ENCODE measurements around the gene SYNGAP1. TPM values are rescaled to one million over a fixed set of nuclear protein-coding genes. Genes with fewer than 3 reads are reported as not detected.
"Not testable (repeated sequence)": the region's sequence is repeated elsewhere in the genome, so short reads cannot be mapped to it uniquely, and the experiment has no call there.

Gene SYNGAP1
- total RNA-seq, 1 experiment from 2014 or later: 18.3 TPM

- peaks cover 4% of the 10 kb centered on the region for H3K4me1 ChIP-seq
- Mint-ChIP-seq H3K27ac (ENCODE audit: unreplicated experiment) (no peak overlapping the region), H3K9me3 (ENCODE audit: unreplicated experiment) (no peaks in the 10 kb centered on the region), H3K4me1 (ENCODE audit: low read depth, unreplicated experiment) (peaks cover 12% of the 10 kb centered on the region), H3K36me3 (ENCODE audit: insufficient read depth, unreplicated experiment) (no peaks in the 10 kb centered on the region), H3K27me3 (ENCODE audit: insufficient read depth, unreplicated experiment) (no peaks in the 10 kb centered on the region), H3K4me3 (ENCODE audit: unreplicated experiment) (no peak overlapping the region)
- no peaks in the 10 kb centered on the region for H3K36me3 ChIP-seq (ENCODE audit: control insufficient read depth, insufficient read depth, low read length)
- no peak overlapping the region for H3K4me3 ChIP-seq (ENCODE audit: low read depth, low read length)
- TF ChIP-seq CTCF (IDR thresholded peaks at IDR 0.05; ENCODE audit: insufficient read depth in 1 of 2, low read depth in 1 of 2, low read length in 1 of 2, severe bottlenecking in 1 of 2, unreplicated experiment in 1 of 2): no peak
- BruUV-seq (replicated peaks): no TSS peak
- ChIA-PET POLR2A (no interaction called here), CTCF (no interaction called here)
- no peaks in the 10 kb centered on the region; the same call in 1 of the 2 replicates for H3K9me3 ChIP-seq
- no peak for DNase-seq
- intact Hi-C loops (cut with micrococcal nuclease; ENCODE audit: unreplicated experiment): no loop called here
- no peaks in the 10 kb centered on the region for H3K27me3 ChIP-seq (replicated peaks; ENCODE audit: control insufficient read depth, insufficient read depth, low read length)
These were observed 61.3 kb downstream of the SYNGAP1 start for GRCh38 chr6:33481192-33481591.

- H3K27me3 Mint-ChIP-seq (ENCODE audit: insufficient read depth, unreplicated experiment); H3K27ac Mint-ChIP-seq (ENCODE audit: unreplicated experiment); H3K4me3 ChIP-seq (ENCODE audit: low read depth, low read length); POLR2A ChIA-PET; H3K9me3 ChIP-seq; H3K4me3 Mint-ChIP-seq (ENCODE audit: unreplicated experiment); H3K36me3 ChIP-seq (ENCODE audit: control insufficient read depth, insufficient read depth, low read length); H3K4me1 ChIP-seq; H3K9me3 Mint-ChIP-seq (ENCODE audit: unreplicated experiment); H3K27me3 ChIP-seq (replicated peaks; ENCODE audit: control insufficient read depth, insufficient read depth, low read length); CTCF ChIA-PET; H3K36me3 Mint-ChIP-seq (ENCODE audit: insufficient read depth, unreplicated experiment); BruUV-seq (replicated peaks); intact Hi-C loops (cut with micrococcal nuclease; ENCODE audit: unreplicated experiment); DNase-seq: not testable (repeated sequence)
- peaks cover 11% of the 10 kb centered on the region for H3K4me1 Mint-ChIP-seq (ENCODE audit: low read depth, unreplicated experiment)
These were observed 62.8 kb downstream of the SYNGAP1 start for GRCh38 chr6:33482620-33483019.

GRCh38 chr6:33483678-33484077 lies 63.8 kb downstream of the SYNGAP1 start:
- CTCF ChIA-PET: interaction anchor here (0.6 kb wide), 2 partner anchors 13 to 72 kb away, joined by 3 read pairs; no protein-coding TSS in a partner anchor
- BruUV-seq (replicated peaks): no TSS peak

GRCh38 chr6:33484673-33485262 lies 64.9 kb downstream of the SYNGAP1 start:
- H3K4me1 Mint-ChIP-seq (ENCODE audit: low read depth, unreplicated experiment): peaks cover 10% of the 10 kb centered on the region
- DNase-seq; H3K4me1 ChIP-seq; H3K9me3 ChIP-seq; H3K9me3 Mint-ChIP-seq (ENCODE audit: unreplicated experiment); POLR2A ChIA-PET; H3K4me3 Mint-ChIP-seq (ENCODE audit: unreplicated experiment); H3K27ac Mint-ChIP-seq (ENCODE audit: unreplicated experiment); H3K4me3 ChIP-seq (ENCODE audit: low read depth, low read length); H3K36me3 ChIP-seq (ENCODE audit: control insufficient read depth, insufficient read depth, low read length); H3K27me3 ChIP-seq (replicated peaks; ENCODE audit: control insufficient read depth, insufficient read depth, low read length); H3K27me3 Mint-ChIP-seq (ENCODE audit: insufficient read depth, unreplicated experiment); H3K36me3 Mint-ChIP-seq (ENCODE audit: insufficient read depth, unreplicated experiment); BruUV-seq (replicated peaks); CTCF ChIA-PET; intact Hi-C loops (cut with micrococcal nuclease; ENCODE audit: unreplicated experiment): not testable (repeated sequence)

More at GRCh38 chr6:33483678-33484077, 63.8 kb downstream of the SYNGAP1 start:
- H3K27ac Mint-ChIP-seq (ENCODE audit: unreplicated experiment): no peak overlapping the region
- Histone ChIP-seq H3K36me3 (ENCODE audit: control insufficient read depth, insufficient read depth, low read length) (no peaks in the 10 kb centered on the region), H3K4me3 (ENCODE audit: low read depth, low read length) (no peak overlapping the region), H3K27me3 (replicated peaks; ENCODE audit: control insufficient read depth, insufficient read depth, low read length) (no peaks in the 10 kb centered on the region), H3K9me3 (no peaks in the 10 kb centered on the region), H3K4me1 (peaks cover 7% of the 10 kb centered on the region)
- H3K36me3 Mint-ChIP-seq (ENCODE audit: insufficient read depth, unreplicated experiment): peaks cover 6% of the 10 kb centered on the region
- no peaks in the 10 kb centered on the region for H3K9me3 Mint-ChIP-seq (ENCODE audit: unreplicated experiment)
- TF ChIP-seq CTCF (IDR thresholded peaks at IDR 0.05; ENCODE audit: insufficient read depth in 1 of 2, low read depth in 1 of 2, low read length in 1 of 2, severe bottlenecking in 1 of 2, unreplicated experiment in 1 of 2): no peak
- DNase-seq: no peak
- intact Hi-C loops (cut with micrococcal nuclease; ENCODE audit: unreplicated experiment): no loop called here
- H3K4me1 Mint-ChIP-seq (ENCODE audit: low read depth, unreplicated experiment): peaks cover 10% of the 10 kb centered on the region
- H3K4me3 Mint-ChIP-seq (ENCODE audit: unreplicated experiment): no peak overlapping the region
- POLR2A ChIA-PET: no interaction called here
- no peaks in the 10 kb centered on the region for H3K27me3 Mint-ChIP-seq (ENCODE audit: insufficient read depth, unreplicated experiment)

- H3K36me3 Mint-ChIP-seq (ENCODE audit: insufficient read depth, unreplicated experiment); H3K36me3 ChIP-seq (ENCODE audit: control insufficient read depth, insufficient read depth, low read length); CTCF ChIA-PET: not testable (repeated sequence)
These were observed 65.8 kb downstream of the SYNGAP1 start for GRCh38 chr6:33485680-33486079.

More at GRCh38 chr6:33485680-33486079, 65.8 kb downstream of the SYNGAP1 start:
- H3K27me3 ChIP-seq (replicated peaks; ENCODE audit: control insufficient read depth, insufficient read depth, low read length); H3K4me1 ChIP-seq; DNase-seq; H3K4me3 ChIP-seq (ENCODE audit: low read depth, low read length); H3K27ac Mint-ChIP-seq (ENCODE audit: unreplicated experiment); H3K9me3 ChIP-seq; H3K27me3 Mint-ChIP-seq (ENCODE audit: insufficient read depth, unreplicated experiment); H3K9me3 Mint-ChIP-seq (ENCODE audit: unreplicated experiment); H3K4me3 Mint-ChIP-seq (ENCODE audit: unreplicated experiment); BruUV-seq (replicated peaks); POLR2A ChIA-PET; intact Hi-C loops (cut with micrococcal nuclease; ENCODE audit: unreplicated experiment): not testable (repeated sequence)
- peaks cover 17% of the 10 kb centered on the region for H3K4me1 Mint-ChIP-seq (ENCODE audit: low read depth, unreplicated experiment)
